Adrenal gland (tissue), 5 donors: ENCODE data around the gene PLCB1.

Experiments
- CTCF ChIP-seq, 6 experiments: fragments of 450-650 bp in 4 of 6; fragments of 200-600 bp in 2 of 6; sonication (generic) in 1 of 6; IDR thresholded peaks; 1 replicate in 5 of 6; 2 replicates in 1 of 6; pipeline versions ENCODE4 v1.5.1 to v1.8.0; 2016 to 2021; ENCODE audit warnings: antibody characterized with exemption in 6 of 6, mild to moderate bottlenecking in 2 of 6, moderate library complexity in 1 of 6
- POLR2A ChIP-seq, 2 donors: fragments of 450-650 bp; IDR thresholded peaks; one replicate each; pipeline ENCODE4 v1.6.1; 2017; ENCODE audit warnings: antibody characterized with exemption in 2 of 2, mild to moderate bottlenecking in 2 of 2, moderate library complexity in 1 of 2
- donor health status: DM: no; HTN: no; CAD: no.

GRCh38 chr20:8524101-8525016 is 392.3 kb downstream of the PLCB1 start:
- no peak for TF ChIP-seq CTCF (IDR thresholded peaks at IDR 0.05)
- TF ChIP-seq POLR2A (IDR thresholded peaks at IDR 0.05) = no peak
